Right renal cortex interstitium (tissue), 3 donors: ENCODE data around the gene KRTAP10-6. TPM values are rescaled to one million over a fixed set of nuclear protein-coding genes. Genes with fewer than 3 reads are reported as not detected.
"Not testable (repeated sequence)": the region's sequence is repeated elsewhere in the genome, so short reads cannot be mapped to it uniquely, and the experiment has no call there.

Source experiments
- DNase-seq, 3 donors: peaks; one replicate each; pipeline ENCODE4 v3.0.0-alpha.2; 2013; ENCODE audit warnings: low read depth in 3 of 3, low spot score in 2 of 3
- polyA plus RNA-seq, 3 donors: library from polyadenylated mRNA; unstranded; fragments of 120-200 nt; gene quantifications; one replicate each; pipeline ENCODE4 v1.2.1, GENCODE V29; 2013; ENCODE audit not compliant: insufficient read length in 3 of 3

The KRTAP10-6 gene
- not detected for polyA plus RNA-seq

DNA sequence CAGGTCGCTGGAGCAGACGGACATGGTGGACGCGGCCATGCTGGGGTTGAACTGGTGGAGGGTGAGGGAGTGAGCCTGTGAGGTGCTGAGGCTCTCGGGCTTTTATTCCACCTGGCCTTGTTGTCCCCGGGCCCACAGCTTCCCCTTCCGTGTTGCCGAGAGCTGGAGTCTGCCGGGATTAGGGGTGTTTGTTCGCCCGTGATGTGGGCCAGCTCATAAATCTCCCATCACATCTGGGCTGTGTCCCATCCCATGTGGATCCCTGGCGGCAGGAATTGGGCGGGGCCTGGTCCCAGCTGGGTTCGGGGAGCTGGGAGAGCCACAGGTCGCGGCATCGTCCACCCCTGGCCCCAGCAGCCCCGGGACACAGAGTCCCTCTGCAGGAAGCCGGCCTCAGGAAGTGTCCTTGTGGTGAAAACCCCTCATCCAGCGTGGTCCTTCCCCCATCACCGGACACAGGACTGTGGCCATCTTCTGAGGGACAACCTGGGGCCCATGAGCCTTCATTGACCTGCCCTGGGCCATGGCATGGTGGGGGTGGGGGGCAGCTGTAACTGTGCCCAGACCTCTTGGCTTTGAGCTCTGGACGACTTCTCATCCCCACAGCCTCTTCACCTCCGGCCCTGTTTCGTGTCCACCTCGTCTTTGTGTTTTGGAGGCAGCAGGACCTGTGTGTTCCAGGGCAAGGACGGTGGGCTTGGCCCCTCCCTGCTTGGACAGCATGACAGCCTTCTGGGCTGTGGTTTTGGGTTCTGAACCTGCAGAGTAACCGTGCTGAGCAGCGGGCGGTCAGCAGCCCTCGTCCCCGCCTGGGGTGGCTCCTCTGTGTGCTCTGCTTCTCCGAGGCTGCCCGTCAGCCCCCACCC, at the start of gene KRTAP10-6:
Gene KRTAP10-6, minus strand, starts transcription at position 60 of the 866 bp plus-strand sequence. Its CDS starts 21 bp downstream, at position 39.
- no peak for DNase-seq

- no peak for DNase-seq
These were observed 48.5 kb upstream of the KRTAP10-6 start for GRCh38 chr21:44640761-44641160.

DNA sequence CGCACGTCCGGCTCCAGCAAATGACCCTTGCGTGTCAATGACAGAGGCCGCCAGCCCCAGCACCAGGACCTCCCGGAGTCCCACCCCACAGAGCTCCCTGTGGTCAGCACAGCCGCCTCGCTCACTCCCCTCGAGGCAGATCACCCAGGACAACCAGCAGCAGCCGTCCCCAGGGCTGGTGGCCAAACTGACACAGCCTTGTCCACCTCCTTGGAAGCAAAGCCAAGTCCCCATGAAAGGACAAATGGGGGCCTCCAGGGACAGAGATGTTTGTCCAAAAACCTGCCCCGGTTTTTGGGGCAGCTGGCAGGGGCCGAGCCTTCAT, 47.0 kb upstream of the KRTAP10-6 start:
- DNase-seq, result no peak

- DNase-seq, result not testable (repeated sequence)
These were observed 46.4 kb upstream of the KRTAP10-6 start for GRCh38 chr21:44638506-44639330.

DNA sequence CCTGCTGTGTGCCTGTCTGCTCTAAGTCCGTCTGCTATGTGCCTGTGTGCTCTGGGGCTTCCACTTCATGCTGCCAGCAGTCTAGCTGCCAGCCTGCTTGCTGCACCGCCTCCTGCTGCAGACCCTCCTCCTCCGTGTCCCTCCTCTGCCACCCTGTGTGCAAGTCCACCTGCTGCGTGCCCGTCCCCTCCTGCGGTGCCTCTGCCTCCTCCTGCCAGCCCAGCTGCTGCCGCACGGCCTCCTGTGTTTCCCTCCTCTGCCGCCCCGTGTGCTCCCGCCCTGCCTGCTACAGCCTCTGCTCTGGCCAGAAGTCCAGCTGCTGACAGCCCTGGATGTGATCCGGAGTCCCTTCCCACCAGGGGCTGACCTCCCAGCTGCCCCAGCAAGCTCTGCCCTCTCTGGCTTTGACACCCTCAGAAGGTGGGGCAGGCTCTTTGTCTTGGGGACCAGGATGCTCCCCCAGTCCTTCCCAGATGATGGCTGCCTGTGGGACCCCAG, 45.6 kb upstream of the KRTAP10-6 start:
- DNase-seq, result not testable (repeated sequence)

DNA sequence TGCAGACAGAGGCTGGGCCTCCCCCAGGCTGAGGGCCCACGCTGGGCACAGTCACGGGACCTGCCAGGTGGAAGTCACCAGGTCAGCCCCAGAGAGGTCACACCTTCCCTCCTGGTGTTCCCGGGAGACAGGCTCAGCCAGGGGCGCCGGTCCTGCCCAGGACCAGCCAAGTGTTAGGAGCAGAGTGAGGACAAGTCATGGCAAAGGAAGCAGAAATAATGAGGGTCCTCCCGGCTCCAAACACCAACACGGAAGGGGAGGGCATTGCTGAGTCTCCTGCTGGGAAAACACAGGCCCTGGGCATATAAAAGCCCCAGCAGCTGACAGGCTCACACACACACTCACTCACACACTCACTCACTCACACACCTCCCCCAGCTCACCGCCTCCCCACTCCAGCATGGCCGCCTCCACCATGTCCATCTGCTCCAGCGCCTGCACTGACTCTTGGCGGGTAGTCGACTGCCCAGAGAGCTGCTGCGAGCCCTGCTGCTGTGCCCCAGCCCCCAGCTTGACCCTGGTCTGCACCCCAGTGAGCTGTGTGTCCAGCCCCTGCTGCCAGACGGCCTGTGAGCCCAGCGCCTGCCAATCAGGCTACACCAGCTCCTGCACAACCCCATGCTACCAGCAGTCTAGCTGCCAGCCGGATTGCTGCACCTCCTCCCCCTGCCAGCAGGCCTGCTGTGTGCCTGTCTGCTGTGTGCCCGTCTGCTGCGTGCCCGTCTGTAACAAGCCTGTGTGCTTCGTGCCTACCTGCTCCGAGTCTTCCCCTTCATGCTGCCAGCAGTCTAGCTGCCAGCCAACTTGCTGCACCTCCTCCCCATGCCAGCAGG, 44.9 kb upstream of the KRTAP10-6 start, which contains the start of gene KRTAP10-10:
Gene KRTAP10-10, plus strand, starts transcription at position 339 of the 833 bp plus-strand sequence. Its CDS starts 62 bp downstream, at position 401.
- no peak for DNase-seq

- DNase-seq, result no peak
These were observed 44.1 kb upstream of the KRTAP10-6 start for GRCh38 chr21:44636209-44637017.

DNA sequence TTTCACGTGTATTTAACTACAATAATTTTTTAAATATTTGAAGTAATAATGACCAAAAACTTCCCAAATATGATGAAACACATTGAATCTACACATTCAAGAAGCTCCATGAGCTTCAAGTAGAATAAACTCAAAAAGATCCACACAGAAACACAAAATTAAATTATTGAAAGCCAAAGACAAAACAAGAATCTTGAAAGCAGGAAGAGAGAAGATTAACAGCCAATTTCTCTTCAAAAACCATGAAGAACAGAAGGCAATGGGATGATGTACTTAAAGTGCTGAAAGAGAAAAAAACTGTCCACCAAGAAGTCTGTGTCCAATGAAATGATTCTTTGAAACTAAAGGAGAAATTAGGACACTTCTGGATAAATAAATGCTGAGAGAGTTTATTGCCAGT, 39.8 kb upstream of the KRTAP10-6 start:
- no peak for DNase-seq

GRCh38 chr21:44630440-44630839, 38.1 kb upstream of the KRTAP10-6 start:
- no peak for DNase-seq

- DNase-seq, result no peak
These were observed 36.5 kb upstream of the KRTAP10-6 start for GRCh38 chr21:44628707-44629391.

DNA sequence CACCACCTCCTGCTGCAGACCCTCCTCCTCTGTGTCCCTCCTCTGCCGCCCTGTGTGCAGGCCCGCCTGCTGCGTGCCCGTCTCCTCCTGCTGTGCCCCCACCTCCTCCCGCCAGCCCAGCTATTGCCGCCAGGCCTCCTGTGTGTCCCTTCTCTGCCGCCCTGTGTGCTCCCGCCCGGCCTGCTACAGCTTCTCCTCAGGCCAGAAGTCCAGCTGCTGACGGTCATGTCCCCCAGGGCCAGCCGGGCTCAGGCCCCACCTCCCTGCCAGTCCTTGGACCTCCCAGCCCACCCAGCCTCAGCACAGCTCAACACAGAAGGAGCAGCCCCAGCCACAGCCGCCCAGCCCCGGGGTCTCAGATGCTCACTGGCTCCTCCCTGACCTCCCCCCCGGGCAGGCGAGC, 35.5 kb upstream of the KRTAP10-6 start:
- not testable (repeated sequence) for DNase-seq

GRCh38 chr21:44627181-44627822, 35.0 kb upstream of the KRTAP10-6 start:
- DNase-seq, result not testable (repeated sequence)

DNA sequence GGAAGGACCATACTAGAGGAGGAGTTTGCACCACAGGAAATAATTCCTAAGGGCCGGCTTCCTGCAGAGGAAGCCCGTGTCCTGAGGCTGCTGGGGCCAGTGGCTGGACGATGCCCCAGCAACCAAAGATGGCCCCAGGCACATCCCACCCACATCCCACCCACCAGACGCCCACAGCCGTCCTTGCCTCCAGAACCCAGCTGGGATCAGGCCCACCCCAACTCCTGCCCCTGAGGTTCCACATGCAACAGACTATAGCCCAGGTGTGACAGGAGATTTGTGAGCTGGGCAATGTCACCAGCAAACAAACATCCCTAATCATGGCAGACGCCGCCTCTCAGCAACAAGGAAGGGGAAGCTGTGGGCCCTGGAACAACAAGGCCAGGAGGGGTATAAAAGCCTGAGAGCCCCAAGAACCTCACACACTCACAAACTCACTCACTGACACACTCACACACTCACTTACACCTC, 34.4 kb upstream of the KRTAP10-6 start, which contains the start of gene KRTAP10-9:
Gene KRTAP10-9, plus strand, starts transcription at position 421 of the 471 bp plus-strand sequence. CDS start 79 bp downstream, outside the sequence.
- no peak for DNase-seq

DNA sequence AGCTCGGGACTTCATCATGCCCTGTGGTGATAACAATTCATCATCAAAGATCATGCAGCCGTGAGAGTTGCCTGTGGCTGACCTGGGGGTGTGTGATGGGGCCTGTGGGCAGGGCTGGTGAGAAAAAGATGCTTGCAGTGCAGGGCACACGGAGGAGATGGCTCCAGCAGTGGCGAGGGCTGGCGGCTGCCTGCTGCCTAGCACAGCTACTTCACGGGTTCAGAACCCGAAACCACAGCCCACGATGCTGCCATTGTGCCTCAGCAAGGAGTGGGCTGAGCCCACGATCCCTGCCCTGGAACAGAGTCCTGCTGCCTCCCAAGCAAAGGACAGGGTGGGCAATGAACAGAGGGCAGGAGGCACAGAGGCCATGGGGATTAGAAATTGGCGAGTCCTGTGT, 34.0 kb upstream of the KRTAP10-6 start:
- DNase-seq, result no peak

- DNase-seq, result no peak
These were observed 33.5 kb upstream of the KRTAP10-6 start for GRCh38 chr21:44625756-44626155.

GRCh38 chr21:44623575-44623974, 31.3 kb upstream of the KRTAP10-6 start:
- no peak for DNase-seq

GRCh38 chr21:44619886-44620285, 27.6 kb upstream of the KRTAP10-6 start:
- no peak for DNase-seq

DNA sequence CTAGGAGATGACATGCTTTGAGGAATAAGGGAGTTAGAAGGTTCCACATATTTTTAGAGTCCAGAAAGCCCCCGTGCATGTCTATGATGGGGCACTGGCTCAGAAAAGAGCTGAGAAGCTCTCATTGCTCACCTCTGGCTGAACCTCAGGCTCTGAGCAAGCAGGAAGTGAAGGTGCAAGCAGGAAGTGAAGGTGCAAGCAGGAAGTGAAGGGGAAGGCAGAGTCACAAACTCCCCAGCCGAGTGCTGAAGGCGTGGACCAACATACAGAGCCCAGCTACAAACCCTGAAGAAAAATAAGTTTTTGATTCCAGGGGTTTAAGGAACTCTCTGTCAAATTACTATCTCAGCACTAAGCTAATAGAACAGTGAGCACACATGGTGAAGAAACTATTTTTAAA, 26.6 kb upstream of the KRTAP10-6 start:
- DNase-seq, result no peak
